CD1c-positive myeloid dendritic cell (primary cell): Measurements from ENCODE around the gene AIDA.
A peak's percentile ranks its signal among the peaks of the same experiment; 100 is the strongest.

Experiments
- DNase-seq: peaks from one replicate; pipeline ENCODE4 v3.0.0-alpha.2; 2016; ENCODE audit errors: extremely low spot score

Gene AIDA

GRCh38 chr1:222643938-222644635 is 68.2 kb downstream of the AIDA start:
- DNase-seq, result peak; percentile 99

- DNase-seq, result no peak
Observed at GRCh38 chr1:222643606-222643937, 68.7 kb downstream of the AIDA start.

- no peak for DNase-seq
Observed at GRCh38 chr1:222642468-222642867, 69.8 kb downstream of the AIDA start.

- no peak for DNase-seq
Observed at GRCh38 chr1:222641269-222641948, 70.9 kb downstream of the AIDA start.

GRCh38 chr1:222634180-222635013 is 77.9 kb downstream of the AIDA start:
- DNase-seq, result peak; percentile 93

- DNase-seq, result no peak
Observed at GRCh38 chr1:222632749-222633148, 79.5 kb downstream of the AIDA start.

- no peak for DNase-seq
Observed at GRCh38 chr1:222631611-222632208, 80.6 kb downstream of the AIDA start.

GRCh38 chr1:222629921-222630535 is 82.3 kb downstream of the AIDA start:
- DNase-seq, result no peak

- no peak for DNase-seq
Observed at GRCh38 chr1:222627232-222627631, 85.1 kb downstream of the AIDA start.

GRCh38 chr1:222624214-222624613 is 88.1 kb downstream of the AIDA start:
- DNase-seq, result no peak

- no peak for DNase-seq
Observed at GRCh38 chr1:222623458-222623857, 88.8 kb downstream of the AIDA start.

GRCh38 chr1:222622765-222623164 is 89.5 kb downstream of the AIDA start:
- DNase-seq, result no peak

GRCh38 chr1:222620566-222620965 is 91.7 kb downstream of the AIDA start:
- no peak for DNase-seq

GRCh38 chr1:222618880-222619596 is 93.3 kb downstream of the AIDA start:
- DNase-seq, result peak; percentile 35
